ENCODE data around the gene WNT11. TPM values are rescaled to one million over a fixed set of nuclear protein-coding genes. Genes with fewer than 3 reads are reported as not detected.

Gene WNT11
- total RNA-seq, 1 donor from 2014 or later = 0.37 TPM

- H3K4me1 Mint-ChIP-seq (ENCODE audit: low read depth, unreplicated experiment) = peaks cover 13% of the 10 kb centered on the region
- no peak overlapping the region for H3K27ac Mint-ChIP-seq (ENCODE audit: unreplicated experiment)
- H3K27me3 Mint-ChIP-seq (ENCODE audit: unreplicated experiment) = peaks cover 17% of the 10 kb centered on the region
- no peak for TF ChIP-seq CTCF (IDR thresholded peaks at IDR 0.05; ENCODE audit: partially characterized antibody, unreplicated experiment)
- DNase-seq = no peak
- no peak overlapping the region for H3K4me3 Mint-ChIP-seq (ENCODE audit: unreplicated experiment)
- no peaks in the 10 kb centered on the region for H3K9me3 Mint-ChIP-seq (ENCODE audit: unreplicated experiment)
- H3K36me3 Mint-ChIP-seq (ENCODE audit: unreplicated experiment) = no peaks in the 10 kb centered on the region
These were observed 35.9 kb upstream of the WNT11 start for GRCh38 chr11:76242004-76242779.

- H3K4me1 Mint-ChIP-seq (ENCODE audit: low read depth, unreplicated experiment) = peaks cover 13% of the 10 kb centered on the region
- peaks cover 7% of the 10 kb centered on the region for H3K9me3 Mint-ChIP-seq (ENCODE audit: unreplicated experiment)
- H3K4me3 Mint-ChIP-seq (ENCODE audit: unreplicated experiment) = no peak overlapping the region
- TF ChIP-seq CTCF (IDR thresholded peaks at IDR 0.05; ENCODE audit: partially characterized antibody, unreplicated experiment) = no peak
- no peak overlapping the region for H3K27ac Mint-ChIP-seq (ENCODE audit: unreplicated experiment)
- no peak for DNase-seq
- H3K27me3 Mint-ChIP-seq (ENCODE audit: unreplicated experiment) = peaks cover 19% of the 10 kb centered on the region
- no peaks in the 10 kb centered on the region for H3K36me3 Mint-ChIP-seq (ENCODE audit: unreplicated experiment)
These were observed 35.1 kb upstream of the WNT11 start for GRCh38 chr11:76241243-76242000.

- Mint-ChIP-seq H3K27me3 (ENCODE audit: unreplicated experiment) (peaks cover 22% of the 10 kb centered on the region), H3K4me3 (ENCODE audit: unreplicated experiment) (no peak overlapping the region), H3K36me3 (ENCODE audit: unreplicated experiment) (no peaks in the 10 kb centered on the region), H3K27ac (ENCODE audit: unreplicated experiment) (no peak overlapping the region), H3K4me1 (ENCODE audit: low read depth, unreplicated experiment) (peaks cover 13% of the 10 kb centered on the region), H3K9me3 (ENCODE audit: unreplicated experiment) (peaks cover 13% of the 10 kb centered on the region)
- DNase-seq = no peak
- no peak for TF ChIP-seq CTCF (IDR thresholded peaks at IDR 0.05; ENCODE audit: partially characterized antibody, unreplicated experiment)
These were observed 34.4 kb upstream of the WNT11 start for GRCh38 chr11:76240666-76241065.

GRCh38 chr11:76240161-76240540 is 33.8 kb upstream of the WNT11 start:
- no peak for TF ChIP-seq CTCF (IDR thresholded peaks at IDR 0.05; ENCODE audit: partially characterized antibody, unreplicated experiment)
- H3K27me3 Mint-ChIP-seq (ENCODE audit: unreplicated experiment) = peaks cover 28% of the 10 kb centered on the region
- H3K9me3 Mint-ChIP-seq (ENCODE audit: unreplicated experiment) = peaks cover 18% of the 10 kb centered on the region
- H3K27ac Mint-ChIP-seq (ENCODE audit: unreplicated experiment) = no peak overlapping the region
- no peak overlapping the region for H3K4me3 Mint-ChIP-seq (ENCODE audit: unreplicated experiment)
- no peak for DNase-seq
- H3K4me1 Mint-ChIP-seq (ENCODE audit: low read depth, unreplicated experiment) = peaks cover 13% of the 10 kb centered on the region
- H3K36me3 Mint-ChIP-seq (ENCODE audit: unreplicated experiment) = no peaks in the 10 kb centered on the region

All from glutamatergic neuron (in vitro differentiated cells).